Prostate gland (tissue), 2 donors: ENCODE data around the gene RBM15.

ENCODE experiments used
- POLR2A ChIP-seq: fragments of 450-650 bp; IDR thresholded peaks from one replicate; pipeline ENCODE4 v1.6.1; 2016; ENCODE audit warnings: antibody characterized with exemption, mild to moderate bottlenecking
- TF ChIP-seq, protein P1 (sequence below), 4 experiments: fragments of 200-600 bp in 2 of 4; fragments of 450-650 bp in 2 of 4; sonication (generic) in 2 of 4; IDR thresholded peaks; 1 replicate in 3 of 4; 2 replicates in 1 of 4; pipeline ENCODE4 v1.5.1; 2016 to 2019; ENCODE audit warnings: antibody characterized with exemption in 4 of 4, mild to moderate bottlenecking in 2 of 4, moderate library complexity in 2 of 4

DNA sequence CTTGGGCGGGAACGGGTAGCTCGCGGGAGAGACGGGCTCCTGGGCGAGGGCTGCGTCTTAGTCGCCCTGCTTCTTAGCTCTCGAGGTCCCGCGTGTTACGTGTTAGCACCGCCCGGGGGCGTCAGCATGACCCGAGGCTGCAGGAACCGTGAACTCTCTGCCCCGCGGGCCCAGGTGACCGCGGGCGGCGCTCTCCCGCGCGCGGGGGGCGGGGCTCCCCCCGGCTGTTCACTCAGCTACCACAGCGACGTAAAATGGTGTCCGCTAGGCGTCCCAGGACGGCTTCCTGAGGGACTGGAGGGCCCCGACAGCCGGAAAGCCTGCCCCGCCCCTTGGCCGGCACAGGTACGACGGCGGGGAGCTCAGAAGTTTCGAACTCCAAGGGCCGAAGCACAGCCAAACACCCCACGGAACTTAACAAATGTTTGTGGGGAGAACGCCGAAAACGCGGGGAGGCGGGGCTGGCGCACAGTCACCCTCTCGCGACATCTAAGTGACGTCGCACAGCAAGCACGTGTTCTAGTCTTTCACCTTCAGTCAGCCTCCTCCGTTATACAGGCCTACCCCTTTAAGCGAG is 780 bp upstream of the RBM15 start:
- TF ChIP-seq POLR2A = peak; percentile 57
- TF ChIP-seq, protein P1, sequence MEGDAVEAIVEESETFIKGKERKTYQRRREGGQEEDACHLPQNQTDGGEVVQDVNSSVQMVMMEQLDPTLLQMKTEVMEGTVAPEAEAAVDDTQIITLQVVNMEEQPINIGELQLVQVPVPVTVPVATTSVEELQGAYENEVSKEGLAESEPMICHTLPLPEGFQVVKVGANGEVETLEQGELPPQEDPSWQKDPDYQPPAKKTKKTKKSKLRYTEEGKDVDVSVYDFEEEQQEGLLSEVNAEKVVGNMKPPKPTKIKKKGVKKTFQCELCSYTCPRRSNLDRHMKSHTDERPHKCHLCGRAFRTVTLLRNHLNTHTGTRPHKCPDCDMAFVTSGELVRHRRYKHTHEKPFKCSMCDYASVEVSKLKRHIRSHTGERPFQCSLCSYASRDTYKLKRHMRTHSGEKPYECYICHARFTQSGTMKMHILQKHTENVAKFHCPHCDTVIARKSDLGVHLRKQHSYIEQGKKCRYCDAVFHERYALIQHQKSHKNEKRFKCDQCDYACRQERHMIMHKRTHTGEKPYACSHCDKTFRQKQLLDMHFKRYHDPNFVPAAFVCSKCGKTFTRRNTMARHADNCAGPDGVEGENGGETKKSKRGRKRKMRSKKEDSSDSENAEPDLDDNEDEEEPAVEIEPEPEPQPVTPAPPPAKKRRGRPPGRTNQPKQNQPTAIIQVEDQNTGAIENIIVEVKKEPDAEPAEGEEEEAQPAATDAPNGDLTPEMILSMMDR (IDR thresholded peaks at IDR 0.05) = peak; percentile 62 to 90 (median 78)
